Prostate gland (tissue), 2 donors: ENCODE results near the gene HCFC2. TPM values are rescaled to one million over a fixed set of nuclear protein-coding genes. Genes with fewer than 3 reads are reported as not detected.
"Not testable (repeated sequence)": the region's sequence is repeated elsewhere in the genome, so short reads cannot be mapped to it uniquely, and the experiment has no call there.

Experiments used
- DNase-seq: peaks from one replicate; pipeline ENCODE4 v3.0.0-alpha.2; 2019; ENCODE audit warnings: low spot score
- H3K27ac ChIP-seq, 2 donors: fragments of 200-600 bp; sonication (generic); 2 replicates each; pipeline ENCODE4 v1.5.1; 2017 to 2019
- H3K27me3 ChIP-seq: fragments of 200-600 bp; sonication (generic); replicated peaks from 2 replicates; pipeline ENCODE4 v1.5.1; 2019; ENCODE audit not compliant: insufficient read depth
- H3K36me3 ChIP-seq, 2 donors: fragments of 200-600 bp; sonication (generic); 1 replicate in 1 of 2; 2 replicates in 1 of 2; pipeline versions ENCODE4 v1.5.1 to v1.8.1; 2017 to 2019
- H3K4me1 ChIP-seq: fragments of 200-600 bp; sonication (generic); replicated peaks from 2 replicates; pipeline ENCODE4 v1.5.1; 2019
- H3K4me3 ChIP-seq, 2 donors: fragments of 200-600 bp; sonication (generic); 2 replicates each; pipeline ENCODE4 v1.5.1; 2017 to 2019
- H3K9me3 ChIP-seq: fragments of 200-600 bp; sonication (generic); 2 replicates; pipeline ENCODE4 v1.5.1; 2017
- CTCF ChIP-seq, 4 experiments: fragments of 200-600 bp in 2 of 4; fragments of 450-650 bp in 2 of 4; sonication (generic) in 2 of 4; IDR thresholded peaks; 1 replicate in 3 of 4; 2 replicates in 1 of 4; pipeline ENCODE4 v1.5.1; 2016 to 2019; ENCODE audit warnings: antibody characterized with exemption in 4 of 4, mild to moderate bottlenecking in 2 of 4, moderate library complexity in 2 of 4
- POLR2A ChIP-seq: fragments of 450-650 bp; IDR thresholded peaks from one replicate; pipeline ENCODE4 v1.6.1; 2016; ENCODE audit warnings: antibody characterized with exemption, mild to moderate bottlenecking
- POLR2AphosphoS5 ChIP-seq: sonication (generic); formaldehyde crosslinking; IDR thresholded peaks from one replicate; pipeline ENCODE4 v1.6.1; 2017; ENCODE audit warnings: antibody characterized with exemption
- WGBS: methylation state at CpG from one replicate; pipeline ENCODE4 v1.1.5; 2018; 5-methylcytosine and 5-hydroxymethylcytosine counted together
- intact Hi-C: fragments of 100-400 bp; cut with DNase I; formaldehyde crosslinking; loops from one replicate; pipeline ENCODE4 v1.14.2; 2022
- total RNA-seq, 2 donors: library from RNA; depleted of rRNA; stranded (reverse); fragments of >200 nt; gene quantifications; one replicate each; pipeline ENCODE4 v1.1.0, GENCODE V29; 2016

HCFC2 gene
- total RNA-seq, result 10 to 100 TPM; 18.3 to 18.6 TPM

- H3K27me3 ChIP-seq, result no peaks in the 10 kb centered on the region
- no peaks in the 10 kb centered on the region for H3K4me1 ChIP-seq
- H3K36me3 ChIP-seq, result no peaks in the 10 kb centered on the region
- TF ChIP-seq POLR2AphosphoS5 (peak; percentile 88), POLR2A (peak; percentile 59), CTCF (IDR thresholded peaks at IDR 0.05) (no peak)
- under 1% methylated on average over 71 of the region's 74 CpGs for WGBS
- peak; percentile 87 for DNase-seq
- intact Hi-C loops, result loop anchor here (5.0 kb wide), 1 partner anchor 97 kb away; the partner anchor contains the start of gene TDG
- H3K4me3 ChIP-seq, result peak within 1 kb of the TSS; percentile 82 to 97
- no peaks in the 10 kb centered on the region for H3K9me3 ChIP-seq
- H3K27ac ChIP-seq, result peak within 1 kb of the TSS; percentile 79 to 84
These were observed at the start of gene HCFC2 for GRCh38 chr12:104064031-104064841. Gene HCFC2, plus strand, starts transcription at chr12:104064531. Its CDS starts 30 bp downstream, at chr12:104064561.

GRCh38 chr12:104021862-104022261 lies 42.5 kb upstream of the HCFC2 start:
- H3K4me1 ChIP-seq, DNase-seq, intact Hi-C loops, H3K4me3 ChIP-seq, H3K36me3 ChIP-seq, H3K27ac ChIP-seq, H3K9me3 ChIP-seq, H3K27me3 ChIP-seq: not testable (repeated sequence)
- WGBS, result 90% methylated on average over 1 of the region's 1 CpG

GRCh38 chr12:104022786-104023185 lies 41.5 kb upstream of the HCFC2 start:
- 33% methylated on average over 3 of the region's 3 CpGs for WGBS
- no peak overlapping the region for H3K4me3 ChIP-seq
- no peaks in the 10 kb centered on the region for H3K36me3 ChIP-seq
- no peaks in the 10 kb centered on the region for H3K27me3 ChIP-seq
- no peaks in the 10 kb centered on the region for H3K4me1 ChIP-seq
- intact Hi-C loops, result no loop called here
- no peak for DNase-seq
- H3K9me3 ChIP-seq, result no peaks in the 10 kb centered on the region
- no peak overlapping the region for H3K27ac ChIP-seq
- TF ChIP-seq POLR2AphosphoS5 (no peak), CTCF (IDR thresholded peaks at IDR 0.05) (no peak), POLR2A (no peak)

GRCh38 chr12:104023710-104024109 lies 40.6 kb upstream of the HCFC2 start:
- no peak for DNase-seq
- no peak overlapping the region for H3K27ac ChIP-seq
- no peaks in the 10 kb centered on the region for H3K27me3 ChIP-seq
- no peaks in the 10 kb centered on the region for H3K36me3 ChIP-seq
- no peak for TF ChIP-seq POLR2AphosphoS5
- no peak for TF ChIP-seq CTCF (IDR thresholded peaks at IDR 0.05)
- no peak for TF ChIP-seq POLR2A
- intact Hi-C loops, result no loop called here
- no peaks in the 10 kb centered on the region for H3K4me1 ChIP-seq
- WGBS, result 97% methylated on average over 2 of the region's 2 CpGs
- no peak overlapping the region for H3K4me3 ChIP-seq
- H3K9me3 ChIP-seq, result no peaks in the 10 kb centered on the region

- intact Hi-C loops, result no loop called here
- 96% methylated on average over 6 of the region's 6 CpGs for WGBS
- no peak for TF ChIP-seq POLR2A
- TF ChIP-seq CTCF (IDR thresholded peaks at IDR 0.05), result no peak
- no peak for TF ChIP-seq POLR2AphosphoS5
These were observed 40.0 kb upstream of the HCFC2 start for GRCh38 chr12:104024348-104024747.

More at GRCh38 chr12:104024348-104024747, 40.0 kb upstream of the HCFC2 start:
- H3K4me3 ChIP-seq, result no peak overlapping the region
- no peak for DNase-seq
- H3K36me3 ChIP-seq, result no peaks in the 10 kb centered on the region
- H3K27me3 ChIP-seq, result no peaks in the 10 kb centered on the region
- no peak overlapping the region for H3K27ac ChIP-seq
- H3K4me1 ChIP-seq, result no peaks in the 10 kb centered on the region
- H3K9me3 ChIP-seq, result no peaks in the 10 kb centered on the region
